Fibroblast of gingiva (primary cell): ENCODE results near the gene MYNN.
A peak's percentile ranks its signal among the peaks of the same experiment; 100 is the strongest.

Source experiments
- DNase-seq: peaks from one replicate; pipeline ENCODE4 v3.0.0-alpha.2; 2011; ENCODE audit warnings: low read depth

The MYNN gene

DNA sequence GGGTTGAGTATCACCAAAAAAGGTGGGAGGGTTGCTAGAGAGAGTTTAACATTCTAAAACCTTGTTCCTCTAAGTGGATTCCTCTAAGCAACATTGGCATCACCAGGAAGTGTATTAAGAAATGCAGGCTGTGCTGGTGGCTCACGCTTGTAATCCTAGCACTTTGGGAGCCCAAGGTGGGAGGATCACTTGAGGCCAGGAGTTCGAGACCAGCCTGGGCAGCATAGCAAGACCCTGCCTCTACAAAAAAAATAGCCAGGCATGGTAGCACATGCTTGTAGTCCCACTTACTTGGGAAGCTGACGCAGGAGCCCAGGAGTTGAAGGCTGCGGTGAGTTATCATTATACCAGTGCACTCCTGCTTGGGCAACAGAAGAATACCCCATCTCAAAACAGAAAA, 4.6 kb downstream of the MYNN start:
- DNase-seq: no peak

- no peak for DNase-seq
Observed at GRCh38 chr3:169780742-169781141, 7.5 kb downstream of the MYNN start.

DNA sequence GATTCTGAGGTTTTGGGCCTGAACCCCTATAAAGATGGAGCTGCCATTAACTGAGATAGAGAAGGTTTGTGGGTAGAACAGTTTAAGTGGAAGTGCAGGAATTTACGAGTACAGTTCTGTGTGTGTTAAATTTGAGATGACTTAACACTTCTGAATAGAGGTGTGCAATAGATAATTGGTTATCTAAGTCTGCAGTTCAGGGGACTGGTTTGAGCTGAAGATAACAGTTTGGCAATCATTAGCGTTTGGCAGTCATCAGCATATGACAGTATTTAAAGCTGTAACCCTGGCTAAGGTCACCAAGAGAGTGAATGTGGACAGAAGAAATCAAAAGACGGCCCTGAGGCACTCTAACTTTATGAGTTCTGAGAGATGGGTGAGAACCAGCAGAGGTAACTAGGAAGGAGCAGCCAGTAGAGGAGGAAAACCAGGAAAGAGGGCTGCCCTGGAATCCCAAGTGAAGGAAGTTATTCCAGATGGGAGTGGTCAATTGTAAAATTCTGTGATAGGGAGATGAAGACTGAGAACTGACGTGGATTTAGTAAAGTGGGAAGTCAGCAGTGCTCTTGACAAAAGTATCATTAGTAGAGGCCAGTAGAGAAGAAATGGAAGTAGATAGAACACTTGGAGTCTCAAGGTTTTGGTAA, 8.1 kb downstream of the MYNN start:
- DNase-seq: no peak

DNA sequence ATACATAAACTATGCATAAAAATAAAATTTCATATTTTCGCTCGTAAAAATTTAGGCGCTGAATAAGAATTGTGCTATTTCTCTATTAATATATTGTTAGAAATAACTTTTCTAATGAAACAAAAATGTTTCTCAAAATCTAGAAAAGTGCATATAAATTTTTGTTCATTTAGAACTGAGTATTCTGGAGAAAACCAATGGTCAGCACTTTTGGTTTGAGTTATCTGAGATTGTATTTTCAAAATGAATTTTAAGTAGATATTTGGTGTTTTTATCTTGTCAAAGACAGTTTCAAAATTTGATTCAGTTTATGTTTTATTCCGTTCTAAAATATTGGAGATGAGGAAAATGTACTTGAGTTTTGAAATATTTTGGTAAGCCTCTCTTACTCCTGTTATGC, 13.9 kb downstream of the MYNN start:
- no peak for DNase-seq

- DNase-seq: no peak
Observed at GRCh38 chr3:169787791-169788190, 14.6 kb downstream of the MYNN start.

DNA sequence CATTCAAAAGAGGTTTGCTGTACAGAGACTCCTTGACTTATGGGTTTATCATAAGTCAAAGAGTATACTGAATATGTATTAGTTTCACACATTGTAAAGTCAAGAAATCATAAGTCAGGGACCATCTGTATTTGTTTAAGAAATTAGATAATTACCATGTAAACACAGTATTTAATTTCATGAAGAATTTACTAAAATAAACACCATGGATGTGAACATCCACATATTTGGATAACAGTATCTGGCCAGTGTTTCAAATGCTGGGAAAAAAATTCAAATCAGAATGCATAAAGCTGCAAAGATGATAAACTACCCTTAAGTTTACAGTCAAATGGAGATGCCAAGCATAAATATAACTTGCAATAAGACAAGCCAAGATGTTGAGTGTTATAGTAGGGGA, 17.0 kb downstream of the MYNN start:
- peak; percentile 47 for DNase-seq

DNA sequence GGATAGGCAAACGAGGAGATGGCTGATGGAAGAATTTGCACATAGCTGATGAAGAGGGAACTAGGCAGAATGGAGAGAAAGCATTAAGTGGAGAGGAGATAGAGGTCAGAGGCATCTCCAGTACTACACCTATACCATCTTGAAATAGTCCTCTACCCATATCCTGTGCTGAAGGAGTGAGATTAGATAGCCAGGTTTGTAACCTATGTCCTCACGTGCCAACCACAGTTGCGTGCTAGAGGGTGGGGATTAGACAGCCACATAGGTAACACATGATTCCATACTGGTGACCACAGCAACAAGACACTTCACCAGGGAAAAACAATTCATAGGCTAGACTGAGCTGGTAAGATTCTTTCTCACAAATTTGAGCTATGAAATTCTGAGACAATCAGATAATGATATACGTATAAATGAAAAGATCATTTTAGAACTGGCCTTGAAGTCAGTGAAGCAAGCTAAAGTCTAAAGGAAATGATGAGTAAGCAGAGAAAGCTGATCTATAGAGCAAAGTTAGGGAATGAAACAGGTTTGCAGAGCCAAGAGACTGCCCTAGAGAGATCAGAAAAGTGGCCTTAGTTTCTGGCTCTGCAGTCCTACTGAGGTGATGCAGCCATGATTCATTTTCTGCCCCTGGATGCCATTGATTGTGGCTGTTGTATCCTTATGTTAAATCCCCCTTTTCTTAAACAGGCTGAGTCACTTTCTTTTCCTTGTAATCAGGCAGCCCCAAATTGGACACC, 17.7 kb downstream of the MYNN start:
- peak; percentile 18 for DNase-seq

GRCh38 chr3:169792359-169792758, 19.2 kb downstream of the MYNN start:
- no peak for DNase-seq

GRCh38 chr3:169804681-169805080, 31.5 kb downstream of the MYNN start:
- no peak for DNase-seq

- DNase-seq: no peak
Observed at GRCh38 chr3:169809230-169809795, 36.1 kb downstream of the MYNN start.

DNA sequence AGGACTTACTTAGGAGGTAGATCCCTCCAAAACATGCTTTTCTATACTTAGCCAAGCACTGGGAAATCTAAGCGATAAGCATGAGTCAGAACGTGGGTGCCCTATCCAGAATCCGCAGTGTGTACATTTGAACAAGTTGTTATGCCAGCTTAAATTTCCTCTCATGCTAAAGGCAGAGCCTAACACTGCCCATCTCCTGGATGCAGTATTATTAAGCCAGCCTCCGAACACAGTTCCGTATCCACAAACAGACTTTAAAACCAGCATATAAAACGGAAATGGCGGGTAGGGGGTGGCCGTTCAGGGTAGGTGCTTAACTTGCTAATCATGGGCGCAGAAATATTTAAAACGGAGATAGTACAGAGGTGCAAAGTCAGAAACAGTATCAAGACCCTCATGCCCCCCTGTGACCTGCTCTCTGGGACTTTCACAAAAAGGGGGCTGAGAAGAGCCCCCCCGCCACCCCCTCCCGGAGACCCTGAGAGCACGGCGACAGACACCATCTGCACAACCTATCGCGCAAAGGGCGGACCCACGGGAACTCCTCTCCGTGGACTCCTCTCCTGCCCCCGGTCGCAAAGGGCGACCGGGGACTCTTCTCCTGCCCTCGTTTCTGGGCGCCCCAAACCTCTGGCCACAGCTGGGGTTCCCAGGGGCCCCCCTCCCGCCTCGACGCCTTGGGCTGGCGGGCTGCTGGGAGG, 38.6 kb downstream of the MYNN start:
- peak; percentile 66 for DNase-seq

GRCh38 chr3:169812332-169813235, 39.4 kb downstream of the MYNN start, which contains the start of the genes LRRC34 and LRRIQ4:
LRRC34 (minus strand) TSS chr3:169812904; CDS start chr3:169812548, 356 bp downstream.
LRRIQ4 (plus strand) TSS chr3:169812870; CDS start chr3:169821922, 9,052 bp downstream.
- peak; percentile 78 for DNase-seq

GRCh38 chr3:169813278-169813677, 40.1 kb downstream of the MYNN start:
- DNase-seq: no peak

DNA sequence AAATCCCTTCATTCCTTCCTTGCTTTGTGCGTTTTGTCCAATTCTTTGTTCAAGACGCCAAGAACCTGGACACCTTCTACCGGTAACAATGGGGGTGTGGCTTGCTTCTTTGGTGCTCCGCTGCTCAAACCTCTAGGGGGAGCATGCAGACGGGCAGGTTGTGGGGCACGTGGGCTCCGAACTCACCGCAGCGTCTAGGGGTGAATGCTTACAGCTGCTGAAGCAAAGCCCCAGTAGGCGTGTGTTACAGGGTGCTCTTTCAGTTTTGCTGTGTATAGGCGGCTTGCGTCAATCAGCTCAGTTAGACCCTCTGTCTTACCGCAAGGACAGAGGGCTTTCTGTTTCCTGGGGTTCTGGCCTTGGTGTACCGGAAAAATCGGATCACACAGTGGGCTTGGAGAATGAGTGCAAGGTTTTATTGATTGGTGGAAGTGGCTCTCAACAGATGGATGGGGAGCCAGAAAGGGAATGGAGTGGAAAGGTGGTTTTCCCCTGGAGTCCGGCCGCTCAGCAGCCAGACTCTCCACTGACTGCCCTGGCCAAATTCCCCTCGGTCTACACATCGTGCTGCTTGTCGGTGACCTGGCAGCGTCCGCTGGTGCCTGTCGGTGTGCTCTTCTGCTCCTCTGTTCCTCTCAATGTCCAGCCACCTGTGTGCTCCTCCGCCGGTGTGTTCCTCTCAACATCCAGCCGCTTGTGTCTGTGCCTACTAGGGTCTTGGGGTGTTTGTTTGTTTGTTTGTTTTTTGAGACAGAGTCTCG, 40.7 kb downstream of the MYNN start:
- DNase-seq: no peak

DNA sequence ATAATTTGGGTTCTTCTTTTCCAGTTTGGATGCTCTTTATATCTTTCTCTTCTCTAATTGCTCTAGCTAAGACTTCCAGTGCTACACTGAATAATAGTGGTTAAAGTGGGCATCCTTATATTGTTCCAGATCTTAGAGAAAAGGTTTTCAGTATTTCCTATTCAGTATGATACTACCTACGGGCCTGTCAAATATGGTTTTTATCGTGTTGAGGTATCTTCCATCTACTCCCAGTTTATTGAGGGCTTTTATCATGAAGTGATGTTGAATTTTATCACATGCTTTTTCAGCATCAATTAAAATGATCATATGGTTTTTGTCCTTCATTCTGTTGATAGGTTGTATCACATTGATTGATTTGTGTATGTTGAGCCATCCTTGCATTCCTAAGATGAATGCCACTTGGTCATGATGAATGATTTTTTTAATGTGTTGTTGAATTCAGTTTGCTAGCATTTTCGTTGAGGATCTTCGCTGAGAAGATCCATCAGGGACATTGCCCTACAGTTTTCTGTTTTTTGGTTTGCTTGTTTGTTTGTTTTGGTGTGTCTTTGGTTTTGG, 42.5 kb downstream of the MYNN start:
- DNase-seq: no peak

- no peak for DNase-seq
Observed at GRCh38 chr3:169818316-169818715, 45.1 kb downstream of the MYNN start.

GRCh38 chr3:169822091-169822490, 48.9 kb downstream of the MYNN start:
- DNase-seq: no peak

GRCh38 chr3:169822540-169822939, 49.3 kb downstream of the MYNN start:
- DNase-seq: no peak

- DNase-seq: no peak
Observed at GRCh38 chr3:169822983-169823382, 49.8 kb downstream of the MYNN start.

DNA sequence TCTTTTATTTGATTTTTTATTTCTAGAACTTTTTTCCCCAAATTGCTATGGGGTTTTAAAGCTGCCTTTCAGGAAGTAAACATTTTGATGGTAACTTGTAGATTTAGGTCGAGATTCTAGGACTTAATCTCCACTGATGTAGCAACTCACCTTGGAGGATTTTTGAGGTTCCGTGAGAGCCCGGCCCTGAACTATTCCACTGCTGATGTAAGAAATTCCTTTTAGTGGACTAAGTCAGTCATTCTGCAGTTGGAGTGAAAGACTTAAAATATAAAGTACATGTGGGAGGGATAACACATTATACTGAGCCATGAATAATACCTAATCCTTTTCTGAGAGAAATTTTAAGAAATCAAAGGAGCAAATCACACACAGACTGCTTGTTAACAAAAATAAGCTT, 52.1 kb downstream of the MYNN start:
- DNase-seq: no peak

- DNase-seq: no peak
Observed at GRCh38 chr3:169827712-169828111, 54.5 kb downstream of the MYNN start.
